ENCODE results near the gene CRIP1. TPM values are rescaled to one million over a fixed set of nuclear protein-coding genes. Genes with fewer than 3 reads are reported as not detected.

Gene CRIP1
- total RNA-seq, result 100 to 1,000 TPM in 1 of 4 donors, 10 to 100 TPM in 3; 34.0 to 110 (median 54.6) TPM

GRCh38 chr14:105486163-105486973 is at the start of gene CRIP1:
Gene CRIP1 (plus strand): TSS chr14:105486886. CDS start chr14:105487260, 374 bp downstream.
- TF ChIP-seq EP300 (IDR thresholded peaks at IDR 0.05) (no peak), CTCF (IDR thresholded peaks at IDR 0.05) (no peak), POLR2AphosphoS5 (IDR thresholded peaks at IDR 0.05) (no peak), POLR2A (IDR thresholded peaks at IDR 0.05; ENCODE audit: low read depth) (no peak)
- Histone ChIP-seq H3K4me1 (peaks cover 82 to 93% (median 92%) of the 10 kb centered on the region in 4 donors), H3K4me3 (peak within 1 kb of the TSS; percentile 68 to 75 (median 72)), H3K36me3 (peaks cover 0 to 8% (median 0%) of the 10 kb centered on the region in 4 donors), H3K27me3 (peaks cover 0 to 14% (median 0%) of the 10 kb centered on the region in 4 donors), H3K27ac (replicated peaks in 1 of 4) (peak within 1 kb of the TSS; percentile 93 to 99 (median 96)), H3K9me3 (no peaks in the 10 kb centered on the region)
- 10% methylated on average over 15 of the region's 56 CpGs for WGBS
- DNase-seq (ENCODE audit: extremely low spot score), result no peak
- intact Hi-C loops (cut with DNase I), result loop anchor here (5.0 kb wide), 1 partner anchor 39 kb away; no protein-coding TSS in a partner anchor

DNA sequence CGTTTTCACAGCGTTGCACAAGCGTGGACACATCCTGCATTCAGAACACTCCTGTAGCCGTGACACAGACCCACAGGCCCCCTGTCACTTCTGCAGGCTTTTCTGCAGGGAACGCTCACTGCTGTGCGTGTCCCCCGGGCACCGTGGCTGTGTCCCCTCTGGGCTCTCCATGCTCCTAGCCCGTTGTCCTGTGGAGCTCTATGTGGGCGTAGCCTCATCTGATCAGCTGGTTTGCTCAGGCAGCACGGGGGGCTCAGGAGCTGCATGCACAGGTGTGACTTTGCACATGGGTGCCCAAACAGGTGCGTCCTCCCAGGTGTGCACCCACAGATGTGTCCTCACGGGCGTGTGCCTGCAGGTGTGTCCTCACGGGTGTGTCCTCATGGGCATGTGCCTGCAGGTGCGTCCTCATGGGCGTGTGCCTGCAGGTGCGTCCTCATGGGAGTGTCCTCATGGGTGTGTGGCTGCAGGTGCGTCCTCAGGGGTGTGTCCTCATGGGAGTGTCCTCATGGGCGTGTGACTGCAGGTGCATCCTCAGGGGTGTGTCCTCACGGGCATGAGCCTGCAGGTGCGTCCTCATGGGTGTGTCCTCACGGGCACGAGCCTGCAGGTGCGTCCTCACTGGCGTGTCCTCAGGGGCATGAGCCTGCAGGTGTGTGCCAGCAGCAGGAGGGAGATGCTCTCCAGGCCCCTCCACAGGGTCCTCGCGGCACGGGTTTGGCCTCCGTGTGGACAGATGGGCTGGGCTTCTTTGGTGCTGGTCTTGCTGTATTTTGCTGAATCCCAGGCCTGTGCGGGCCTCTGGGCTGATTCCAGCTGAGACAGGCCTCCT is 49.6 kb upstream of the CRIP1 start:
- no peaks in the 10 kb centered on the region for H3K9me3 ChIP-seq
- intact Hi-C loops (cut with DNase I), result no loop called here
- no peak for DNase-seq (ENCODE audit: extremely low spot score)
- H3K27ac ChIP-seq (replicated peaks in 1 of 4), result no peak overlapping the region
- H3K36me3 ChIP-seq, result peaks cover 0 to 39% (median 25%) of the 10 kb centered on the region in 4 donors
- H3K4me1 ChIP-seq, result peaks cover 0 to 25% (median 8%) of the 10 kb centered on the region in 4 donors
- TF ChIP-seq CTCF (IDR thresholded peaks at IDR 0.05), result no peak
- TF ChIP-seq POLR2AphosphoS5 (IDR thresholded peaks at IDR 0.05), result no peak
- TF ChIP-seq EP300 (IDR thresholded peaks at IDR 0.05), result no peak
- TF ChIP-seq POLR2A (IDR thresholded peaks at IDR 0.05; ENCODE audit: low read depth), result no peak
- no peak overlapping the region for H3K4me3 ChIP-seq
- H3K27me3 ChIP-seq, result no peaks in the 10 kb centered on the region
- WGBS, result 93% methylated on average over 16 of the region's 31 CpGs

GRCh38 chr14:105437723-105438500 is 48.8 kb upstream of the CRIP1 start:
- H3K4me1 ChIP-seq, result peaks cover 0 to 25% (median 8%) of the 10 kb centered on the region in 4 donors
- H3K4me3 ChIP-seq, result no peak overlapping the region
- peaks cover 0 to 47% (median 30%) of the 10 kb centered on the region in 4 donors for H3K36me3 ChIP-seq
- DNase-seq (ENCODE audit: extremely low spot score), result no peak
- intact Hi-C loops (cut with DNase I), result no loop called here
- H3K27ac ChIP-seq (replicated peaks in 1 of 4), result no peak overlapping the region
- H3K27me3 ChIP-seq, result no peaks in the 10 kb centered on the region
- WGBS, result 90% methylated on average over 6 of the region's 18 CpGs
- no peak for TF ChIP-seq EP300 (IDR thresholded peaks at IDR 0.05)
- TF ChIP-seq CTCF (IDR thresholded peaks at IDR 0.05), result no peak
- TF ChIP-seq POLR2A (IDR thresholded peaks at IDR 0.05; ENCODE audit: low read depth), result no peak
- no peak for TF ChIP-seq POLR2AphosphoS5 (IDR thresholded peaks at IDR 0.05)
- no peaks in the 10 kb centered on the region for H3K9me3 ChIP-seq

- intact Hi-C loops (cut with DNase I), result no loop called here
- H3K36me3 ChIP-seq, result peaks cover 0 to 54% (median 33%) of the 10 kb centered on the region in 4 donors
- peaks cover 0 to 25% (median 8%) of the 10 kb centered on the region in 4 donors for H3K4me1 ChIP-seq
- H3K27me3 ChIP-seq, result no peaks in the 10 kb centered on the region
- TF ChIP-seq EP300 (IDR thresholded peaks at IDR 0.05) (no peak), CTCF (IDR thresholded peaks at IDR 0.05) (no peak)
- no peaks in the 10 kb centered on the region for H3K9me3 ChIP-seq
- H3K4me3 ChIP-seq, result no peak overlapping the region
- no peak overlapping the region for H3K27ac ChIP-seq (replicated peaks in 1 of 4)
- no peak for DNase-seq (ENCODE audit: extremely low spot score)
- 93% methylated on average over 11 of the region's 11 CpGs for WGBS
Observed at GRCh38 chr14:105439179-105439578, 47.5 kb upstream of the CRIP1 start.
